ENCODE results near the gene FALEC. TPM values are rescaled to one million over a fixed set of nuclear protein-coding genes. Genes with fewer than 3 reads are reported as not detected.

The FALEC gene
- polyA plus RNA-seq, 1 experiment: not detected

DNA sequence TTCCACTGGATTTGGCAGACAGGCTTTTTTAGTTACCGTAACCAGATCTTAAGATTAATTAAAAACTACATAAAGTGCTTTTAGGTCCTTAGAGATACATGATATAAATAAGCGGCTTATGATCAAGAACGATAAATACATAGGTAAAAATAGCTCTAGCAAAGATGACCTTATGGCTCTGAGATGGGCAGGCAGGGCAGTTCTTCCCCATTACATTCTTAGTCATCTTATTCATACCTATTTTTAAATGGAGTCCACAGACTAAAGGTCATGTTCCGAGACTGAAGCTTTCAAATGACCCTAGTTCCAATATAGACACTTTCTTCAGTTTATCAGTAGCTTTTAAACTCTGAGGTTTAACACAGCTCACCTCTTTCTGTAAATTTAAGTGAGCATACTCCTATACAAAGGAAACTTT lies 59.5 kb downstream of the FALEC start:
- TF ChIP-seq, protein P1, sequence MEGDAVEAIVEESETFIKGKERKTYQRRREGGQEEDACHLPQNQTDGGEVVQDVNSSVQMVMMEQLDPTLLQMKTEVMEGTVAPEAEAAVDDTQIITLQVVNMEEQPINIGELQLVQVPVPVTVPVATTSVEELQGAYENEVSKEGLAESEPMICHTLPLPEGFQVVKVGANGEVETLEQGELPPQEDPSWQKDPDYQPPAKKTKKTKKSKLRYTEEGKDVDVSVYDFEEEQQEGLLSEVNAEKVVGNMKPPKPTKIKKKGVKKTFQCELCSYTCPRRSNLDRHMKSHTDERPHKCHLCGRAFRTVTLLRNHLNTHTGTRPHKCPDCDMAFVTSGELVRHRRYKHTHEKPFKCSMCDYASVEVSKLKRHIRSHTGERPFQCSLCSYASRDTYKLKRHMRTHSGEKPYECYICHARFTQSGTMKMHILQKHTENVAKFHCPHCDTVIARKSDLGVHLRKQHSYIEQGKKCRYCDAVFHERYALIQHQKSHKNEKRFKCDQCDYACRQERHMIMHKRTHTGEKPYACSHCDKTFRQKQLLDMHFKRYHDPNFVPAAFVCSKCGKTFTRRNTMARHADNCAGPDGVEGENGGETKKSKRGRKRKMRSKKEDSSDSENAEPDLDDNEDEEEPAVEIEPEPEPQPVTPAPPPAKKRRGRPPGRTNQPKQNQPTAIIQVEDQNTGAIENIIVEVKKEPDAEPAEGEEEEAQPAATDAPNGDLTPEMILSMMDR (IDR thresholded peaks at IDR 0.05; ENCODE audit: insufficient read depth, low read depth, low read length): no peak
- POLR2A ChIA-PET: no interaction called here
- DNase-seq (ENCODE audit: low read depth): no peak
- CTCF ChIA-PET: interaction anchor here (0.6 to 8.4 kb wide), 5 partner anchors 8 to 431 kb away, joined by 3 to 72 read pairs (median 3); partner anchors contain the start of gene MINDY1
- Histone ChIP-seq H3K4me3 (ENCODE audit: low read depth, low read length) (peak overlapping the region; percentile 74), H3K36me3 (ENCODE audit: control insufficient read depth, insufficient read depth, low read length) (peaks cover 19% of the 10 kb centered on the region), H3K27me3 (ENCODE audit: control insufficient read depth, insufficient read depth, low read length) (no peaks in the 10 kb centered on the region)

- ChIA-PET CTCF (interaction anchor here (0.6 to 8.4 kb wide), 6 partner anchors 8 to 431 kb away, joined by 3 to 72 read pairs (median 4); partner anchors contain the start of gene MINDY1), POLR2A (interaction anchor here (0.6 to 2.9 kb wide), 3 partner anchors 8 to 468 kb away, joined by 3 to 18 read pairs (median 14); no protein-coding TSS in a partner anchor)
- TF ChIP-seq, protein P1 (IDR thresholded peaks at IDR 0.05; ENCODE audit: insufficient read depth, low read depth, low read length): no peak
- H3K36me3 ChIP-seq (ENCODE audit: control insufficient read depth, insufficient read depth, low read length): peaks cover 19% of the 10 kb centered on the region
- H3K27me3 ChIP-seq (ENCODE audit: control insufficient read depth, insufficient read depth, low read length): no peaks in the 10 kb centered on the region
- DNase-seq (ENCODE audit: low read depth): no peak
- H3K4me3 ChIP-seq (ENCODE audit: low read depth, low read length): peak overlapping the region; percentile 74
Observed at GRCh38 chr1:150575518-150576366, 60.2 kb downstream of the FALEC start.

GRCh38 chr1:150576367-150576711 lies 60.8 kb downstream of the FALEC start:
- Histone ChIP-seq H3K36me3 (ENCODE audit: control insufficient read depth, insufficient read depth, low read length) (peaks cover 18% of the 10 kb centered on the region), H3K4me3 (ENCODE audit: low read depth, low read length) (peak overlapping the region; percentile 74), H3K27me3 (ENCODE audit: control insufficient read depth, insufficient read depth, low read length) (no peaks in the 10 kb centered on the region)
- CTCF ChIA-PET: interaction anchor here (0.6 to 8.4 kb wide), 4 partner anchors 8 to 82 kb away, joined by 3 to 72 read pairs (median 4); no protein-coding TSS in a partner anchor
- no peak for DNase-seq (ENCODE audit: low read depth)
- TF ChIP-seq, protein P1 (IDR thresholded peaks at IDR 0.05; ENCODE audit: insufficient read depth, low read depth, low read length): no peak
- POLR2A ChIA-PET: interaction anchor here (0.6 to 2.9 kb wide), 2 partner anchors 8 to 468 kb away, joined by 3 to 18 read pairs; no protein-coding TSS in a partner anchor

GRCh38 chr1:150576794-150577556 lies 61.4 kb downstream of the FALEC start:
- TF ChIP-seq, protein P1 (IDR thresholded peaks at IDR 0.05; ENCODE audit: insufficient read depth, low read depth, low read length): no peak
- Histone ChIP-seq H3K36me3 (ENCODE audit: control insufficient read depth, insufficient read depth, low read length) (peaks cover 17% of the 10 kb centered on the region), H3K27me3 (ENCODE audit: control insufficient read depth, insufficient read depth, low read length) (no peaks in the 10 kb centered on the region), H3K4me3 (ENCODE audit: low read depth, low read length) (peak overlapping the region; percentile 74)
- DNase-seq (ENCODE audit: low read depth): no peak
- CTCF ChIA-PET: interaction anchor here (0.6 to 8.4 kb wide), 5 partner anchors 9 to 83 kb away, joined by 3 to 72 read pairs (median 4); no protein-coding TSS in a partner anchor
- POLR2A ChIA-PET: interaction anchor here (2.9 kb wide), 1 partner anchor 9 kb away, joined by 18 read pairs; no protein-coding TSS in a partner anchor

Data from BJ (cell line).